HG03354 (cell line): ENCODE data around the gene CFAP298.
A peak's percentile ranks its signal among the peaks of the same experiment; 100 is the strongest.
"Not testable (repeated sequence)": the region's sequence is repeated elsewhere in the genome, so short reads cannot be mapped to it uniquely, and the experiment has no call there.

Source experiments
- ATAC-seq: cut with Tn5 transposase; IDR thresholded peaks from one replicate; pipeline ENCODE4 v1.9.1; 2021; ENCODE audit warnings: mild to moderate bottlenecking; ENCODE audit not compliant: unreplicated experiment, poor library complexity, severe bottlenecking

The CFAP298 gene

GRCh38 chr21:32612075-32612998 lies at the start of gene CFAP298:
Gene CFAP298, minus strand, starts transcription at chr21:32612377. Its CDS starts 134 bp downstream, at chr21:32612243.
- ATAC-seq, result peak; percentile 94

GRCh38 chr21:32661026-32661782 lies 49.0 kb upstream of the CFAP298 start:
- ATAC-seq, result not testable (repeated sequence)

- ATAC-seq, result no peak
Measured at GRCh38 chr21:32658524-32658923, 46.3 kb upstream of the CFAP298 start.

- ATAC-seq, result peak; percentile 83
Measured at GRCh38 chr21:32653326-32653901, 41.2 kb upstream of the CFAP298 start.

GRCh38 chr21:32648165-32648564 lies 36.0 kb upstream of the CFAP298 start:
- no peak for ATAC-seq

GRCh38 chr21:32645261-32646182 lies 33.3 kb upstream of the CFAP298 start:
- no peak for ATAC-seq

GRCh38 chr21:32641710-32642698 lies 29.8 kb upstream of the CFAP298 start:
- no peak for ATAC-seq

- ATAC-seq, result no peak
Measured at GRCh38 chr21:32626621-32627196, 14.5 kb upstream of the CFAP298 start.

- not testable (repeated sequence) for ATAC-seq
Measured at GRCh38 chr21:32618218-32618617, 6.0 kb upstream of the CFAP298 start.

- no peak for ATAC-seq
Measured at GRCh38 chr21:32613436-32614043, 1.4 kb upstream of the CFAP298 start.

GRCh38 chr21:32612999-32613337 lies 791 bp upstream of the CFAP298 start:
- ATAC-seq, result no peak

- ATAC-seq, result peak; percentile 21
Measured at GRCh38 chr21:32611471-32611997, 643 bp downstream of the CFAP298 start.

- ATAC-seq, result not testable (repeated sequence)
Measured at GRCh38 chr21:32610940-32611339, 1.2 kb downstream of the CFAP298 start.

GRCh38 chr21:32608851-32609250 lies 3.3 kb downstream of the CFAP298 start:
- no peak for ATAC-seq

- ATAC-seq, result no peak
Measured at GRCh38 chr21:32605469-32605868, 6.7 kb downstream of the CFAP298 start.

- ATAC-seq, result no peak
Measured at GRCh38 chr21:32604464-32604863, 7.7 kb downstream of the CFAP298 start.

- ATAC-seq, result no peak
Measured at GRCh38 chr21:32603131-32603530, 9.0 kb downstream of the CFAP298 start.
